ENCODE data around the gene UBAP2.

The UBAP2 gene, protein sequence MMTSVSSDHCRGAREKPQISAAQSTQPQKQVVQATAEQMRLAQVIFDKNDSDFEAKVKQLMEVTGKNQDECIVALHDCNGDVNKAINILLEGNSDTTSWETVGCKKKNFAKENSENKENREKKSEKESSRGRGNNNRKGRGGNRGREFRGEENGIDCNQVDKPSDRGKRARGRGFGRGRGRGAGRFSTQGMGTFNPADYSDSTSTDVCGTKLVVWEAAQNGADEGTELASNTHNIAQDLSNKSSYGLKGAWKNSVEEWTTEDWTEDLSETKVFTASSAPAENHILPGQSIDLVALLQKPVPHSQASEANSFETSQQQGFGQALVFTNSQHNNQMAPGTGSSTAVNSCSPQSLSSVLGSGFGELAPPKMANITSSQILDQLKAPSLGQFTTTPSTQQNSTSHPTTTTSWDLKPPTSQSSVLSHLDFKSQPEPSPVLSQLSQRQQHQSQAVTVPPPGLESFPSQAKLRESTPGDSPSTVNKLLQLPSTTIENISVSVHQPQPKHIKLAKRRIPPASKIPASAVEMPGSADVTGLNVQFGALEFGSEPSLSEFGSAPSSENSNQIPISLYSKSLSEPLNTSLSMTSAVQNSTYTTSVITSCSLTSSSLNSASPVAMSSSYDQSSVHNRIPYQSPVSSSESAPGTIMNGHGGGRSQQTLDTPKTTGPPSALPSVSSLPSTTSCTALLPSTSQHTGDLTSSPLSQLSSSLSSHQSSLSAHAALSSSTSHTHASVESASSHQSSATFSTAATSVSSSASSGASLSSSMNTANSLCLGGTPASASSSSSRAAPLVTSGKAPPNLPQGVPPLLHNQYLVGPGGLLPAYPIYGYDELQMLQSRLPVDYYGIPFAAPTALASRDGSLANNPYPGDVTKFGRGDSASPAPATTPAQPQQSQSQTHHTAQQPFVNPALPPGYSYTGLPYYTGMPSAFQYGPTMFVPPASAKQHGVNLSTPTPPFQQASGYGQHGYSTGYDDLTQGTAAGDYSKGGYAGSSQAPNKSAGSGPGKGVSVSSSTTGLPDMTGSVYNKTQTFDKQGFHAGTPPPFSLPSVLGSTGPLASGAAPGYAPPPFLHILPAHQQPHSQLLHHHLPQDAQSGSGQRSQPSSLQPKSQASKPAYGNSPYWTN

DNA sequence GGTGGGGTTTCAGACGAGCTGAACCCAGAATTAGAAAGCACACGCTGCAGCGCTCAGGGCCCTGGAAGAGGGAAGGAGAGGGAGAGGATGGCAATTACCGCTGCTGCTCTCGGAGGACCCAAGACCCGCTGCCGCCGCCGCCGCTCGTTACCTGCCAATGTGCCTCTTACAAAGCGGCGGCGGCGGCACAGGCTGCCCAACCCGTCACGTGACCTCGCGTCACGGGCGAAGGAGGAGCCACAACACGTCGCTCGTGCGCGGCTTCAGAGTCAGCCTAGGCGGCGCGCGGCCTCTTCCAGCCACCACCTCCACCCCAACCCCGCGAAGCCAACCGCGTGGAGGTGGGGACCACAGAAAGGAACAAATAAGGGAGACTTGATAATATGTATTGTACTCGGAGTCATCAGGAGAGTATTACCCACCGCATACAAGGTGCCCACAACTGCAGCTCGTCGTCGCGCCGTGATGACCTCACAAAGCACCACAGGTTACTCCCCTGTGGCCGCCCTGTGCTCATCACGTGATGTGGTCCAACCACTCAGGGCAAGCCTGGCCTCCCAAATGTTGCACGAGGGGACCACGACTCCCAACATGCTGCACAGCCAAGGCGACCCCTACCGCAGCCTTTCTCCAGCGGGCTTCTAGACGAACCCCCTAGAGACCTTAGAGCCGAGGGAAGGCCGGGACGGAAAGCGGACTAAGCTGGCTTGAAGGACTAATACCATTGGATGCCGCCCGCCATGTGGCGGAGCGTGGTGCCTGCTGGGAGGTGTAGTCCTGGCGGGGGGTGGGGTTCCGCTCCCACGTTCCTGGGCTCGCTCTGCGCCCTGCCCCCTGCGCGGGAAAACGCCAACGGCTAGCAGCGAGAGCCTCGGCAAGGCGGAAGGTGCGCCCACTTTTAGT is at the start of gene UBAP2:
Gene UBAP2, minus strand, starts transcription at position 161 of the 903 bp plus-strand sequence. CDS start 31,739 bp downstream, outside the sequence.
- peak; percentile 92 to 98 (median 95) for DNase-seq

DNA sequence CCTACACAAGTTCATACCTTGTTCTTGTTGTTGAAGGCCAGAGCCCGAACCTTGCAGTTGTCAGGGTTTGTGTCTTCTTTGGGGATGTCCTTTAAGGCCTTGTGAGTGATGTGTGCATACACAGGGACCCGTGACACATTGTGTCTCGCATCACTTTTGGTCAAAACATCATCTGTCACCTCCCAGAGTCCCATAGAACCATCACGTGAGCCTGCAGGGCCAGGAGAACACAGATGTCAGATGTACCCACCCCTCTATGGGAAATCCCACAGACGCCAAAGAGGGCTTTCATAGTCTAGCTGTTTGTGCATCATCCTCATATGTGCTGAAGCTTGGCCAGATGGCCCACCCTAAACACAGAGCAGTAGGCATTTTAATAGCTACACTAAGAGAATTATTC is 49.6 kb upstream of the UBAP2 start:
- no peak for DNase-seq

- no peak for DNase-seq
Observed at GRCh38 chr9:34097865-34098264, 49.2 kb upstream of the UBAP2 start.

- no peak for DNase-seq
Observed at GRCh38 chr9:34096751-34097150, 48.1 kb upstream of the UBAP2 start.

GRCh38 chr9:34093578-34093977 is 44.9 kb upstream of the UBAP2 start:
- no peak for DNase-seq

DNA sequence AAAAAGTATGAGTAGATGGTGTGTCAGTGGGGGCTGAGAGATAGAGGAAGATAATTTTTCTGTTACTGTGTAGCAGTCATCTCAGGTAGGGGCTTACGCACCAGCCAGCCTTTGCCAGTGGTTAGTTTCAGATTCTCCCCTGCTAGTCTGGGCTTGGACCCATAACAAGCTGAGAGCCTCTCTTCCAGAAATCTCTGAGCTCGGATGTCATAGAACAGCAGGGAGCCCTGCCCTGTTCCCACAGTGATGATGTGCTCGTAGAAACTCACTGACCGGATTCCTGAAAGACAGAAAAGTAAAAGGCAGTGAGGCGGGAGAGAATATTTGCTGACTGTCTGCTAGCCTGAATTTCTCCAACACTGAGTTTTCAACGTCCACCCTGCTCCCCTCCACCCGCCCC is 40.6 kb upstream of the UBAP2 start:
- no peak for DNase-seq

GRCh38 chr9:34087370-34087769 is 38.7 kb upstream of the UBAP2 start:
- no peak for DNase-seq

DNA sequence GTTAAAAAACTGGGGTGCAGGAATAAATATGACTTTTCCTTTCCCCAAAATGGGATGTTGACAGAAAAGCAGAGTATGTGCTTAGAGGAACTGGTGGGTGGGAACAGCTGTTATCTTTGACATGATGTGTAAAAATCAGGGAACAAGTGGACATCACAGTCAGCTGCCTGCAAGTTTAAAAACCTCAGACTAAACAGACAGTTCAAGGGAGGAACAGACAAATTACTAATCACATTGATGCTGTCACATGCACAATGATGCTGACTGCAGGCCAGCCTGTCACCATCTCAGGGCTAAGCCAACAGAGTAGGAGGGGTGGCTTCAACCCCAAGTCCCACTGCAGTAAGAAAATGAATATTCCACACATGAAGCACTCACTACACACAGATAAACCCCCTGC is 38.2 kb upstream of the UBAP2 start:
- no peak for DNase-seq

- no peak for DNase-seq
Observed at GRCh38 chr9:34085581-34086500, 37.2 kb upstream of the UBAP2 start.

DNA sequence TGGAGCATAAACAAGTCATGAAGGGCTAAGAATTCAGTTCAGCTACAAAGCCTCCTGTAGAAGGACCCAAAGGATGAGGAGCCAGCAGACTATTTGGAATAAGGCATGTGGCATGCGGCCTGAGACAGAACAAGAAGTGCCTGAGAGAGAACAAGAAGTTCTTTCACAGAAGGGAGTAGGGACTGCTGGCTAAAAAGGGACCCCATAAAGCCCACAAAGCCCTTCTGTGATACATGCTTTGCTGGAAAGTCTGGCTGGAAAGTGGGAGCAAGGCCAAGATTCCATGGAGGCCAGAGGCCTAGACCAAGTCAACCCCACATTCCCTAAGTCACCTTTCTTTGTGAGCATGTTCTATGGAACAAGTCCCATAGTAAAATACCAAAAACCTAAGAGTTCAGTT is 35.9 kb upstream of the UBAP2 start:
- DNase-seq, result no peak

GRCh38 chr9:34079181-34079580 is 30.5 kb upstream of the UBAP2 start:
- no peak for DNase-seq

DNA sequence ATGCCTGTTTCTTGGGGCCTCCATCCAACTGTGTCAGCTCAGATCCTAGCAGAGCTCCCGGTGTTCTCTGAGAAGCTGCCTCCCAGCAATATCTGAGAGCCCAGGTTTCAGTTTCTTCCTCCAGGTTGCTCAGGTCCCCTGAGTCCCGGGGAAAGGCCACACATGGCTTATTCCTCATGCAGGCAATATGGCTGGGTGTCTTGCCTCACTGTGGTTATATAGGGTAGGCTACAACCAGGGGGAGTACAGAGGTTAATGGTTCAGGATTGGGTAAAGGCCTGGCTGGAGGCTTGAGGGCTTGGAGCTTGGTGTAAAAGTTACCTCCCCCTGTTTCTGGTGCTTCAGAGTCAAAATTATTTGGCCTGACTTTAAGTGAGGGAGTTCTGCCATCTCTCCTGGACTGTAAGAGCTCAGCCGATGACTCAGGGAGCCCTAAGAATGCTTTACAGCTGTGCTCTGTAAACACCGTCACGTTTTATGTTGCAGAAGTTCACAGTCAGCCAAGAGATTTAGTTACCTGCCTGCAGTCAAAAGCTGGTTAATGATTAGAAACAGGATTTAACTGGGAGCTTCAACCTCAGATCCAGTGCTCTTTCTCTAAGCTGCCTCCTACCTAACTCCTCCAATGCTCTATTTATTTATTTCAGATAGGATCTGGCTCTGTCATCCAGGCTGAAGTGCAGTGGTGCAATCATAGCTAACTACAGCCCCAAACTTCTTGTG is 24.3 kb upstream of the UBAP2 start:
- DNase-seq, result no peak

GRCh38 chr9:34072410-34072809 is 23.7 kb upstream of the UBAP2 start:
- DNase-seq, result no peak

DNA sequence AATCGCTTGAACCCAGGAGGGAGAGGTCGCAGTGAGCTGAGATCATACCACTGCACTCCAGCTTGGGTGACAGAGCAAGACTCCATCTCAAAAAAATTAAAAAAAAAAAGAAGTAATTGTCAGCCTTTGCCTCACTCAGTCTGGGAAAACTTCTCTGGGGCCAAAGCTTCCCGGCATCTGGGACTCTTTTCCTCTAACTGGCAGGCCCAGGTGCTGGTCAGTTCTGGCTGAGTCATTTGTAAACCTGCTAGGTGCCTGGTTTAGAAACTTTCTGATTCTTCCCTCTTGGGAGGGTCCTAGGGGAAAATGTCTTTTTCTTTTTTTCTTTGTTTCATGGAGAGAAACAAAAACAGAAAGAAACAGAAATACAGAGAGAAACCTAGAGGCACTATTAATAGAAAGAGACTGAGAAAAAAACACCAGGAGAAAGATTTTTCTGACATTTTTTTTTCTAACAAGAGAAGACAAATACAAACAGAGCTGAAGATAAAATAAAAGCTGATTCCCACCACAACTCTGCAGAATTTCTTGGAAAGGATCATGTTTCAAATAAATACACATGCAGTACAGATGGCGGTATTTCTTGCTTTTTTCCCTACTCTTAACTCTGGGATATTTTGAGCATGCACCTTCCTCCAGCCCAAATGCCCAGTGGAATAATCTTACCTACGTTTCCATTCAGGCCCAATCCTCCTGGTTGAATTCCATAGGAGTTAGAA is 22.1 kb upstream of the UBAP2 start:
- no peak for DNase-seq

- DNase-seq, result no peak
Observed at GRCh38 chr9:34069831-34070230, 21.1 kb upstream of the UBAP2 start.

DNA sequence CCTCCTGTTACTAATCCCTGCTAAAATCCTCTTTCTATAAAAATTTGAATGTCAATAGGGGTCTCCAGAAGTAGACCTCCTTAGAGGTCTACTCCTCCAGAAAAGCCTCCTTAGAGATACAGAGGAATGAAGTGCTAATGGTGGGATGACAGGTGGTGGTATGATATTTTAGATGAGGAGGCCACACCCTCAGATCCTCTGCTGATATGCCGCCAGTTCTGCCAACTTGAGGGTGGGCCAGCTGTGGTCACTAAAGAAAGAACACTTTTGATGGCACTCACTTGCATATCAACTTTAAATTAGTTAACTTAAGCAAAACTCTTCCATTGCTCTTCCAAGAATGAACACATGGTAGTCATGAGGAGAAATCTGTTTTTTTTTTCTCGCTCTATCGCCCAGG is 16.9 kb upstream of the UBAP2 start:
- no peak for DNase-seq

DNA sequence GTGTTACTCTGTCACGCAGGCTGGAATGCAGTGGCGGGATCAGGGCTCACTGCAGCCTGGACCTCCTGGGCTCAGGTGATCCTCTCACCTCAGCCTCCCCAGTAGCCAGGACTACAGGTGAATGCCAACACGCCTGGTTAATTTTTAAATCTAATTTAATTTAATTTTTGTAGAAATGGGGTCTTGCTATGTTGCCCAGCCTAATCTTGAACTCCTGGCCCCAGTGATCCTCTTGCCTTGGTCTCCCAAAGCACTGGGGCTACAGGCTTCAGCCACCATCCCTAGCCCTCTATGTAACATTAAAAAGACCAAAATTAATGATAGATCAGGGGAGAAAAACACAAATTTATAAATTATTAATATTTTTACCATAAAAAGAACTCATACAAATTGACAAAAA is 11.3 kb upstream of the UBAP2 start:
- no peak for DNase-seq

DNA sequence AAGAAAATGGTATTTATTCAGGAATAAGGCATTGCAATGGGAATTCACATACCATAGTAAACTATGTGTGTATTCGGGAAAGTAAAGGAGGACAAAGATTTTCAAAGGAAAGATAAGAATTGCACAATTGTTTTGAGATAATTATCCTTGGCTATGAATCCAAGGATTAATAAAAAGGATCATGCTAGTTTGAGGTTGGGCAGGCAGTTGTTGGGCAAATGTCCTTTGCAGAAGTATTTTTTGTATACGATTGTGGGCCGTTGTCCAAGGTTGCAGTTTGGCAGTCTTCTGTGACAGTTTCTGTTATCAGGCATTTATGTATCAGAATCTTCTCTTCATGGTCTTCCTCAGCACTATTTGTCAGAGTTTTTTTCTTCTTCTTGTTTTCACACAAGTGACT is 10.6 kb upstream of the UBAP2 start:
- DNase-seq, result no peak

- DNase-seq, result no peak
Observed at GRCh38 chr9:34049630-34050384, 1.1 kb upstream of the UBAP2 start.

All from activated CD4-positive, CD25-positive, alpha-beta regulatory T cell (primary cell).